Measurements from ENCODE around the gene SLC35F4. TPM values are rescaled to one million over a fixed set of nuclear protein-coding genes. Genes with fewer than 3 reads are reported as not detected.
A peak's percentile ranks its signal among the peaks of the same experiment; 100 is the strongest.
"Not testable (repeated sequence)": the region's sequence is repeated elsewhere in the genome, so short reads cannot be mapped to it uniquely, and the experiment has no call there.

Gene SLC35F4
- total RNA-seq, 1 experiment from 2014 or later: not detected

GRCh38 chr14:57866199-57866705 is 360 bp upstream of the SLC35F4 start:
- Histone ChIP-seq H3K36me3 (replicated peaks; ENCODE audit: control insufficient read depth, insufficient read depth, low read length) (no peaks in the 10 kb centered on the region), H3K4me3 (ENCODE audit: insufficient read depth, low read depth, low read length) (peak overlapping the region; percentile 33), H3K27me3 (ENCODE audit: control insufficient read depth, insufficient read depth, low read length) (peaks cover 35% of the 10 kb centered on the region)
- no peak for DNase-seq

- no peak for DNase-seq
- Histone ChIP-seq H3K27me3 (ENCODE audit: control insufficient read depth, insufficient read depth, low read length) (peaks cover 35% of the 10 kb centered on the region), H3K36me3 (replicated peaks; ENCODE audit: control insufficient read depth, insufficient read depth, low read length) (no peaks in the 10 kb centered on the region), H3K4me3 (ENCODE audit: insufficient read depth, low read depth, low read length) (peak overlapping the region; percentile 33)
Observed at GRCh38 chr14:57865066-57865402, 858 bp downstream of the SLC35F4 start.

GRCh38 chr14:57864659-57865058 is 1.2 kb downstream of the SLC35F4 start:
- Histone ChIP-seq H3K36me3 (replicated peaks; ENCODE audit: control insufficient read depth, insufficient read depth, low read length) (no peaks in the 10 kb centered on the region), H3K4me3 (ENCODE audit: insufficient read depth, low read depth, low read length) (peak overlapping the region; percentile 33; the same call in 1 of the 2 replicates), H3K27me3 (ENCODE audit: control insufficient read depth, insufficient read depth, low read length) (peaks cover 35% of the 10 kb centered on the region)
- no peak for DNase-seq

GRCh38 chr14:57863471-57863870 is 2.4 kb downstream of the SLC35F4 start:
- Histone ChIP-seq H3K4me3 (ENCODE audit: insufficient read depth, low read depth, low read length) (no peak overlapping the region), H3K36me3 (replicated peaks; ENCODE audit: control insufficient read depth, insufficient read depth, low read length) (no peaks in the 10 kb centered on the region), H3K27me3 (ENCODE audit: control insufficient read depth, insufficient read depth, low read length) (peaks cover 35% of the 10 kb centered on the region)
- no peak for DNase-seq

- DNase-seq; H3K4me3 ChIP-seq (ENCODE audit: insufficient read depth, low read depth, low read length); H3K36me3 ChIP-seq (replicated peaks; ENCODE audit: control insufficient read depth, insufficient read depth, low read length); H3K27me3 ChIP-seq (ENCODE audit: control insufficient read depth, insufficient read depth, low read length): not testable (repeated sequence)
Observed at GRCh38 chr14:57855666-57856065, 10.2 kb downstream of the SLC35F4 start.

GRCh38 chr14:57854571-57854970 is 11.3 kb downstream of the SLC35F4 start:
- Histone ChIP-seq H3K27me3 (ENCODE audit: control insufficient read depth, insufficient read depth, low read length) (no peaks in the 10 kb centered on the region), H3K4me3 (ENCODE audit: insufficient read depth, low read depth, low read length) (no peak overlapping the region), H3K36me3 (replicated peaks; ENCODE audit: control insufficient read depth, insufficient read depth, low read length) (no peaks in the 10 kb centered on the region)
- no peak for DNase-seq

- no peak for DNase-seq
- no peaks in the 10 kb centered on the region for H3K27me3 ChIP-seq (ENCODE audit: control insufficient read depth, insufficient read depth, low read length)
- no peaks in the 10 kb centered on the region for H3K36me3 ChIP-seq (replicated peaks; ENCODE audit: control insufficient read depth, insufficient read depth, low read length)
- no peak overlapping the region for H3K4me3 ChIP-seq (ENCODE audit: insufficient read depth, low read depth, low read length)
Observed at GRCh38 chr14:57851354-57851753, 14.5 kb downstream of the SLC35F4 start.

GRCh38 chr14:57848786-57849185 is 17.1 kb downstream of the SLC35F4 start:
- no peaks in the 10 kb centered on the region for H3K27me3 ChIP-seq (ENCODE audit: control insufficient read depth, insufficient read depth, low read length)
- H3K4me3 ChIP-seq (ENCODE audit: insufficient read depth, low read depth, low read length): no peak overlapping the region
- no peak for DNase-seq
- H3K36me3 ChIP-seq (replicated peaks; ENCODE audit: control insufficient read depth, insufficient read depth, low read length): no peaks in the 10 kb centered on the region

GRCh38 chr14:57848353-57848752 is 17.5 kb downstream of the SLC35F4 start:
- Histone ChIP-seq H3K27me3 (ENCODE audit: control insufficient read depth, insufficient read depth, low read length) (no peaks in the 10 kb centered on the region), H3K4me3 (ENCODE audit: insufficient read depth, low read depth, low read length) (no peak overlapping the region), H3K36me3 (replicated peaks; ENCODE audit: control insufficient read depth, insufficient read depth, low read length) (no peaks in the 10 kb centered on the region)
- no peak for DNase-seq

- Histone ChIP-seq H3K4me3 (ENCODE audit: insufficient read depth, low read depth, low read length) (no peak overlapping the region), H3K27me3 (ENCODE audit: control insufficient read depth, insufficient read depth, low read length) (no peaks in the 10 kb centered on the region), H3K36me3 (replicated peaks; ENCODE audit: control insufficient read depth, insufficient read depth, low read length) (no peaks in the 10 kb centered on the region)
- no peak for DNase-seq
Observed at GRCh38 chr14:57847706-57848105, 18.2 kb downstream of the SLC35F4 start.

GRCh38 chr14:57847096-57847495 is 18.8 kb downstream of the SLC35F4 start:
- Histone ChIP-seq H3K36me3 (replicated peaks; ENCODE audit: control insufficient read depth, insufficient read depth, low read length) (no peaks in the 10 kb centered on the region), H3K4me3 (ENCODE audit: insufficient read depth, low read depth, low read length) (no peak overlapping the region), H3K27me3 (ENCODE audit: control insufficient read depth, insufficient read depth, low read length) (no peaks in the 10 kb centered on the region)
- no peak for DNase-seq

- no peak for DNase-seq
- no peaks in the 10 kb centered on the region for H3K36me3 ChIP-seq (replicated peaks; ENCODE audit: control insufficient read depth, insufficient read depth, low read length)
- no peaks in the 10 kb centered on the region for H3K27me3 ChIP-seq (ENCODE audit: control insufficient read depth, insufficient read depth, low read length)
- no peak overlapping the region for H3K4me3 ChIP-seq (ENCODE audit: insufficient read depth, low read depth, low read length)
Observed at GRCh38 chr14:57846596-57846995, 19.3 kb downstream of the SLC35F4 start.

GRCh38 chr14:57845802-57846531 is 19.9 kb downstream of the SLC35F4 start:
- no peaks in the 10 kb centered on the region for H3K27me3 ChIP-seq (ENCODE audit: control insufficient read depth, insufficient read depth, low read length)
- DNase-seq: no peak
- H3K36me3 ChIP-seq (replicated peaks; ENCODE audit: control insufficient read depth, insufficient read depth, low read length): no peaks in the 10 kb centered on the region
- no peak overlapping the region for H3K4me3 ChIP-seq (ENCODE audit: insufficient read depth, low read depth, low read length)

GRCh38 chr14:57845316-57845715 is 20.6 kb downstream of the SLC35F4 start:
- no peaks in the 10 kb centered on the region for H3K36me3 ChIP-seq (replicated peaks; ENCODE audit: control insufficient read depth, insufficient read depth, low read length)
- no peaks in the 10 kb centered on the region for H3K27me3 ChIP-seq (ENCODE audit: control insufficient read depth, insufficient read depth, low read length)
- no peak for DNase-seq
- H3K4me3 ChIP-seq (ENCODE audit: insufficient read depth, low read depth, low read length): no peak overlapping the region

GRCh38 chr14:57837267-57837666 is 28.6 kb downstream of the SLC35F4 start:
- Histone ChIP-seq H3K36me3 (replicated peaks; ENCODE audit: control insufficient read depth, insufficient read depth, low read length) (no peaks in the 10 kb centered on the region), H3K4me3 (ENCODE audit: insufficient read depth, low read depth, low read length) (no peak overlapping the region), H3K27me3 (ENCODE audit: control insufficient read depth, insufficient read depth, low read length) (no peaks in the 10 kb centered on the region)
- no peak for DNase-seq

GRCh38 chr14:57835766-57836165 is 30.1 kb downstream of the SLC35F4 start:
- no peak for DNase-seq
- Histone ChIP-seq H3K27me3 (ENCODE audit: control insufficient read depth, insufficient read depth, low read length) (no peaks in the 10 kb centered on the region), H3K4me3 (ENCODE audit: insufficient read depth, low read depth, low read length) (no peak overlapping the region), H3K36me3 (replicated peaks; ENCODE audit: control insufficient read depth, insufficient read depth, low read length) (no peaks in the 10 kb centered on the region)

Measured in H7 (cell line).